A673 (cell line): ENCODE results near the gene ARHGEF33. TPM values are rescaled to one million over a fixed set of nuclear protein-coding genes. Genes with fewer than 3 reads are reported as not detected.

Experiments
- BruUV-seq: library from RNA; stranded (reverse); fragments of 400-500 nt; replicated peaks from 2 replicates; lab custom pipeline; 2021; lab: Mats Ljungman, UMichigan
- CTCF ChIA-PET: fragments of 300-600 bp; sonication (Branson Sonifier 250); formaldehyde crosslinking; loops from one replicate; lab custom pipeline; 2022; ENCODE audit warnings: antibody characterized with exemption; lab: Charles Lee
- POLR2A ChIA-PET: fragments of 300-600 bp; sonication (Branson Sonifier 250); formaldehyde crosslinking; loops from one replicate; lab custom pipeline; 2022; ENCODE audit warnings: antibody characterized with exemption; ENCODE audit not compliant: low non-redundant PET; lab: Charles Lee
- DNase-seq: peaks from one replicate; pipeline ENCODE4 v3.0.0-alpha.2; 2015; ENCODE audit warnings: low spot score
- H3K27ac ChIP-seq: fragments of 200-600 bp; sonication (generic); 2 replicates; pipeline ENCODE4 v1.5.1; 2016; ENCODE audit warnings: mixed run types, low read depth, mild to moderate bottlenecking, mixed read lengths, antibody characterized with exemption, low read length; ENCODE audit not compliant: poor library complexity, severe bottlenecking
- H3K27me3 ChIP-seq: fragments of 200-600 bp; sonication (generic); replicated peaks from 2 replicates; pipeline ENCODE4 v1.6.1; 2017; ENCODE audit warnings: mixed run types, low read depth, mild to moderate bottlenecking, mixed read lengths, antibody characterized with exemption, low read length; ENCODE audit not compliant: insufficient read depth, poor library complexity
- H3K36me3 ChIP-seq: fragments of 200-600 bp; sonication (generic); 2 replicates; pipeline ENCODE4 v1.6.1; 2016; ENCODE audit warnings: mixed run types, mild to moderate bottlenecking, mixed read lengths, antibody characterized with exemption, low read length; ENCODE audit not compliant: insufficient read depth, poor library complexity, severe bottlenecking
- H3K4me1 ChIP-seq: fragments of 200-600 bp; sonication (generic); 2 replicates; pipeline ENCODE4 v1.6.1; 2017; ENCODE audit warnings: mixed run types, mild to moderate bottlenecking, mixed read lengths, antibody characterized with exemption, low read length; ENCODE audit not compliant: insufficient read depth, poor library complexity, severe bottlenecking
- H3K4me3 ChIP-seq: fragments of 200-600 bp; sonication (generic); 2 replicates; pipeline ENCODE4 v1.5.1; 2016; ENCODE audit warnings: low read depth, mixed run types, mild to moderate bottlenecking, mixed read lengths, low read length; ENCODE audit not compliant: poor library complexity, severe bottlenecking
- H3K9me3 ChIP-seq: fragments of 200-600 bp; sonication (generic); 2 replicates; pipeline ENCODE4 v1.6.1; 2016; ENCODE audit warnings: mixed run types, low read depth, mild to moderate bottlenecking, mixed read lengths, antibody characterized with exemption, low read length; ENCODE audit not compliant: poor library complexity, severe bottlenecking
- CTCF ChIP-seq: fragments of 300-800, 200-600 bp; sonication (generic); conservative IDR thresholded peaks from 2 replicates; pipeline ENCODE4 v1.5.1; 2017; ENCODE audit warnings: low read depth, mild to moderate bottlenecking, antibody characterized with exemption, low read length, moderate library complexity, mixed read lengths
- EZH2 ChIP-seq: fragments of 200-600 bp; sonication (generic); IDR thresholded peaks from 2 replicates; pipeline ENCODE4 v1.6.1; 2017; ENCODE audit warnings: borderline replicate concordance, low read depth, mild to moderate bottlenecking, mixed read lengths, antibody characterized with exemption, low read length; ENCODE audit not compliant: poor library complexity, severe bottlenecking
- intact Hi-C: fragments of 100-400 bp; cut with micrococcal nuclease; formaldehyde crosslinking; loops from one replicate; pipeline ENCODE4 v1.10.0; 2022; ENCODE audit not compliant: unreplicated experiment
- total RNA-seq: library from RNA; stranded (reverse); gene quantifications from 2 replicates; pipeline ENCODE4 v1.2.3, GENCODE V29; 2021

Gene ARHGEF33
- total RNA-seq, 1 experiment from 2014 or later = 0.09 TPM

GRCh38 chr2:38862476-38862875 is 27.2 kb upstream of the ARHGEF33 start:
- no peak for DNase-seq
- CTCF ChIA-PET = no interaction called here
- peaks cover 46% of the 10 kb centered on the region for H3K36me3 ChIP-seq

GRCh38 chr2:38863061-38863695 is 26.5 kb upstream of the ARHGEF33 start:
- no peaks in the 10 kb centered on the region for H3K4me1 ChIP-seq
- TF ChIP-seq CTCF (no peak), EZH2 (no peak)
- no peaks in the 10 kb centered on the region for H3K9me3 ChIP-seq
- DNase-seq = peak; percentile 2
- peaks cover 48% of the 10 kb centered on the region for H3K36me3 ChIP-seq
- H3K4me3 ChIP-seq = no peak overlapping the region
- H3K27ac ChIP-seq = no peak overlapping the region
- intact Hi-C loops = no loop called here
- POLR2A ChIA-PET = interaction anchor here (0.6 kb wide), 1 partner anchor 14 kb away, joined by 4 read pairs; no protein-coding TSS in a partner anchor
- H3K27me3 ChIP-seq = no peaks in the 10 kb centered on the region
- CTCF ChIA-PET = no interaction called here
- no TSS peak for BruUV-seq

More at GRCh38 chr2:38862476-38862875, 27.2 kb upstream of the ARHGEF33 start:
- BruUV-seq = no TSS peak
- no peak overlapping the region for H3K4me3 ChIP-seq
- no peaks in the 10 kb centered on the region for H3K27me3 ChIP-seq
- no peak overlapping the region for H3K27ac ChIP-seq
- intact Hi-C loops = no loop called here
- H3K4me1 ChIP-seq = no peaks in the 10 kb centered on the region
- POLR2A ChIA-PET = no interaction called here
- no peaks in the 10 kb centered on the region for H3K9me3 ChIP-seq
- TF ChIP-seq CTCF (no peak), EZH2 (no peak)

- no TSS peak for BruUV-seq
- no peak for DNase-seq
- CTCF ChIA-PET = no interaction called here
Observed at GRCh38 chr2:38866773-38867443, 22.8 kb upstream of the ARHGEF33 start.

More at GRCh38 chr2:38866773-38867443, 22.8 kb upstream of the ARHGEF33 start:
- Histone ChIP-seq H3K27ac (no peak overlapping the region), H3K4me3 (no peak overlapping the region), H3K4me1 (no peaks in the 10 kb centered on the region), H3K9me3 (no peaks in the 10 kb centered on the region), H3K36me3 (peaks cover 26% of the 10 kb centered on the region), H3K27me3 (no peaks in the 10 kb centered on the region)
- TF ChIP-seq EZH2 (no peak), CTCF (no peak)
- intact Hi-C loops = no loop called here
- POLR2A ChIA-PET = no interaction called here
